SK-N-SH treated with all-trans-retinoic acid at 6 μM for 48 hours (cell line): ENCODE measurements around the gene PHKG2.

Experiments used
- ARNTL ChIP-seq: fragments of 450-650 bp; formaldehyde crosslinking; IDR thresholded peaks from 2 replicates; pipeline ENCODE4 v1.5.0; 2020; ENCODE audit warnings: low read depth, mild to moderate bottlenecking, moderate library complexity, borderline replicate concordance
- CREB5 ChIP-seq: fragments of 250-450 bp; sonication (Bioruptor Pico); IDR thresholded peaks from 2 replicates; pipeline ENCODE4 v1.5.1; 2020; ENCODE audit warnings: low read depth, mild to moderate bottlenecking, moderate library complexity
- ISL1 ChIP-seq: fragments of 250-450 bp; sonication (Bioruptor Pico); IDR thresholded peaks from 2 replicates; pipeline ENCODE4 v2.1.2; 2022; ENCODE audit warnings: mild to moderate bottlenecking, moderate library complexity
- PATZ1 ChIP-seq: fragments of 250-450 bp; sonication (Bioruptor Pico); IDR thresholded peaks from 2 replicates; pipeline ENCODE4 v1.8.0; 2020; ENCODE audit warnings: mild to moderate bottlenecking, moderate library complexity, borderline replicate concordance
- PPARA ChIP-seq: fragments of 250-450 bp; sonication (Bioruptor Pico); IDR thresholded peaks from 2 replicates; pipeline ENCODE4 v1.5.0; 2020; ENCODE audit warnings: mild to moderate bottlenecking, borderline replicate concordance
- SNAI2 ChIP-seq: fragments of 250-450 bp; sonication (Bioruptor Pico); IDR thresholded peaks from 2 replicates; pipeline ENCODE4 v1.5.0; 2020; ENCODE audit warnings: mild to moderate bottlenecking, moderate library complexity
- ZFP3 ChIP-seq: fragments of 250-450 bp; sonication (Bioruptor Pico); IDR thresholded peaks from 2 replicates; pipeline ENCODE4 v1.5.0; 2020; ENCODE audit warnings: mild to moderate bottlenecking, moderate library complexity
- ZNF565 ChIP-seq: fragments of 450-650 bp; formaldehyde crosslinking; conservative IDR thresholded peaks from 2 replicates; pipeline ENCODE4 v1.5.0; 2020; ENCODE audit warnings: low read depth, mild to moderate bottlenecking, moderate library complexity

- no peak for TF ChIP-seq ZFP3 (CRISPR knock-in tag)
- 0 out of 2 replicates have a peak, but pooled peaks have one; percentile 39 for TF ChIP-seq CREB5 (CRISPR knock-in tag)
- no peak for TF ChIP-seq PATZ1
- no peak for TF ChIP-seq PPARA
- no peak for TF ChIP-seq ISL1 (CRISPR knock-in tag)
- TF ChIP-seq ZNF565 (CRISPR knock-in tag): no peak
- TF ChIP-seq ARNTL (CRISPR knock-in tag): no peak
- TF ChIP-seq SNAI2: no peak
Observed at GRCh38 chr16:30740364-30741251, 7.6 kb upstream of the PHKG2 start.
